WTC11 (cell line): ENCODE results near the gene CLPX. TPM values are rescaled to one million over a fixed set of nuclear protein-coding genes. Genes with fewer than 3 reads are reported as not detected.

Experiments used
- ATAC-seq: fragments of 200-7000 bp; cut with Tn5 transposase; 2 replicates; pipeline ENCODE4 v1.10.0; 2021; ENCODE audit warnings: mild to moderate bottlenecking, moderate library complexity
- CTCF ChIA-PET: fragments of 300-600 bp; sonication (Branson Sonifier 250); formaldehyde crosslinking; loops from one replicate; lab custom pipeline; 2021; ENCODE audit warnings: antibody characterized with exemption; lab: Charles Lee
- POLR2A ChIA-PET: fragments of 350-600 bp; sonication (Branson Sonifier 250); formaldehyde crosslinking; loops from one replicate; lab custom pipeline; 2021; ENCODE audit warnings: antibody characterized with exemption; lab: Charles Lee
- DNase-seq: peaks from one replicate; pipeline ENCODE4 v3.0.0; 2021; ENCODE audit warnings: low spot score
- H3K27ac Mint-ChIP-seq: 2 replicates; pipeline ENCODE4 v1.8.0; 2021; ENCODE audit warnings: mixed read lengths
- H3K27me3 Mint-ChIP-seq: 2 replicates; pipeline ENCODE4 v1.8.0; 2021; ENCODE audit warnings: low read depth, mild to moderate bottlenecking, moderate library complexity, mixed read lengths
- H3K36me3 Mint-ChIP-seq: 2 replicates; pipeline ENCODE4 v1.8.0; 2021; ENCODE audit warnings: mixed read lengths
- H3K4me1 Mint-ChIP-seq: 2 replicates; pipeline ENCODE4 v1.8.0; 2022; ENCODE audit warnings: mixed read lengths
- H3K4me3 Mint-ChIP-seq: 2 replicates; pipeline ENCODE4 v1.8.0; 2021; ENCODE audit warnings: mild to moderate bottlenecking, moderate library complexity, mixed read lengths
- H3K9me3 Mint-ChIP-seq: 2 replicates; pipeline ENCODE4 v1.8.0; 2021; ENCODE audit warnings: mixed read lengths
- AR ChIP-seq: fragments of 250-450 bp; sonication (Bioruptor Pico); IDR thresholded peaks from 2 replicates; pipeline ENCODE4 v1.9.0; 2021; ENCODE audit warnings: mild to moderate bottlenecking
- ARID4B ChIP-seq: sonication (generic); formaldehyde crosslinking; IDR thresholded peaks from 2 replicates; pipeline ENCODE4 v1.8.0; 2023; ENCODE audit warnings: missing genetic modification reagents, mild to moderate bottlenecking, borderline replicate concordance
- ATF2 ChIP-seq: sonication (generic); formaldehyde crosslinking; IDR thresholded peaks from 2 replicates; pipeline ENCODE4 v1.8.1; 2022; ENCODE audit warnings: low read depth, missing genetic modification reagents, borderline replicate concordance
- EMX1 ChIP-seq: fragments of 250-450 bp; sonication (Bioruptor Pico); IDR thresholded peaks from 2 replicates; pipeline ENCODE4 v1.8.0; 2021; ENCODE audit warnings: mild to moderate bottlenecking
- ERG ChIP-seq: fragments of 250-450 bp; sonication (Bioruptor Pico); IDR thresholded peaks from 2 replicates; pipeline ENCODE4 v1.8.0; 2021; ENCODE audit warnings: mild to moderate bottlenecking
- ETV6 ChIP-seq: sonication (generic); formaldehyde crosslinking; IDR thresholded peaks from 2 replicates; pipeline ENCODE4 v1.8.1; 2022; ENCODE audit warnings: mild to moderate bottlenecking, missing genetic modification reagents
- FOXK1 ChIP-seq: sonication (generic); formaldehyde crosslinking; IDR thresholded peaks from 2 replicates; pipeline ENCODE4 v1.8.0; 2022; ENCODE audit warnings: mild to moderate bottlenecking, moderate library complexity, missing genetic modification reagents
- GTF2I ChIP-seq: fragments of 250-450 bp; sonication (Bioruptor Pico); conservative IDR thresholded peaks from 2 replicates; pipeline ENCODE4 v1.4.0; 2021; ENCODE audit warnings: mild to moderate bottlenecking
- JAZF1 ChIP-seq: fragments of 250-450 bp; sonication (Bioruptor Pico); IDR thresholded peaks from 2 replicates; pipeline ENCODE4 v1.9.0; 2021; ENCODE audit warnings: moderate library complexity, mild to moderate bottlenecking, inconsistent platforms
- JUN ChIP-seq: sonication (generic); formaldehyde crosslinking; IDR thresholded peaks from 2 replicates; pipeline ENCODE4 v1.8.0; 2023; ENCODE audit warnings: mild to moderate bottlenecking, missing genetic modification reagents
- MAX ChIP-seq: sonication (generic); formaldehyde crosslinking; IDR thresholded peaks from 2 replicates; pipeline ENCODE4 v1.8.0; 2022; ENCODE audit warnings: mild to moderate bottlenecking, missing genetic modification reagents
- MLX ChIP-seq: sonication (generic); formaldehyde crosslinking; IDR thresholded peaks from 2 replicates; pipeline ENCODE4 v1.8.1; 2023; ENCODE audit warnings: mild to moderate bottlenecking, missing genetic modification reagents, moderate library complexity
- MYBL2 ChIP-seq: sonication (generic); formaldehyde crosslinking; IDR thresholded peaks from 2 replicates; pipeline ENCODE4 v1.8.1; 2023; ENCODE audit warnings: mild to moderate bottlenecking, moderate library complexity, missing genetic modification reagents
- PRRX2 ChIP-seq: fragments of 250-450 bp; sonication (Bioruptor Pico); IDR thresholded peaks from 2 replicates; pipeline ENCODE4 v1.8.0; 2021; ENCODE audit warnings: mild to moderate bottlenecking
- RELA ChIP-seq: sonication (generic); formaldehyde crosslinking; IDR thresholded peaks from 2 replicates; pipeline ENCODE4 v1.8.1; 2022; ENCODE audit warnings: missing genetic modification reagents, mild to moderate bottlenecking, borderline replicate concordance
- SP1 ChIP-seq: sonication (generic); formaldehyde crosslinking; conservative IDR thresholded peaks from 2 replicates; pipeline ENCODE4 v1.8.1; 2022; ENCODE audit warnings: missing genetic modification reagents
- ZNF138 ChIP-seq: sonication (generic); formaldehyde crosslinking; conservative IDR thresholded peaks from 2 replicates; pipeline ENCODE4 v1.8.1; 2022; ENCODE audit warnings: mild to moderate bottlenecking, moderate library complexity, missing genetic modification reagents
- ZNF512 ChIP-seq: sonication (generic); formaldehyde crosslinking; IDR thresholded peaks from 2 replicates; pipeline ENCODE4 v1.8.1; 2022; ENCODE audit warnings: missing genetic modification reagents, borderline replicate concordance
- ZSCAN18 ChIP-seq: fragments of 250-450 bp; sonication (Bioruptor Pico); IDR thresholded peaks from 2 replicates; pipeline ENCODE4 v2.1.2; 2022; ENCODE audit warnings: mild to moderate bottlenecking, moderate library complexity
- total RNA-seq: library from RNA; stranded (reverse); gene quantifications from 3 replicates; pipeline ENCODE4 v1.2.3, GENCODE V29; 2021

Gene CLPX
- total RNA-seq, 1 experiment from 2014 or later: 68.7 TPM

GRCh38 chr15:65204931-65205660, 20.0 kb upstream of the CLPX start:
- no peak overlapping the region for H3K4me3 Mint-ChIP-seq
- ATAC-seq: no peak
- H3K36me3 Mint-ChIP-seq: no peaks in the 10 kb centered on the region
- no peak overlapping the region for H3K27ac Mint-ChIP-seq
- CTCF ChIA-PET: interaction anchor here (0.6 kb wide), 1 partner anchor 1042 kb away, joined by 3 read pairs; the partner anchor contains the start of gene PPIB
- no peaks in the 10 kb centered on the region for H3K9me3 Mint-ChIP-seq
- TF ChIP-seq ZSCAN18 (CRISPR knock-in tag) (no peak), FOXK1 (CRISPR knock-in tag) (no peak), ETV6 (CRISPR knock-in tag) (no peak), SP1 (CRISPR knock-in tag) (no peak), ZNF138 (CRISPR knock-in tag) (no peak), ZNF512 (no peak), RELA (no peak), MLX (CRISPR knock-in tag) (no peak), ARID4B (CRISPR knock-in tag) (no peak), JUN (CRISPR knock-in tag) (no peak), PRRX2 (CRISPR knock-in tag) (no peak), JAZF1 (CRISPR knock-in tag) (no peak), GTF2I (CRISPR knock-in tag) (no peak), ATF2 (no peak), ERG (CRISPR knock-in tag) (no peak), MAX (CRISPR knock-in tag) (no peak), AR (no peak), MYBL2 (CRISPR knock-in tag) (no peak), EMX1 (CRISPR knock-in tag) (no peak)
- TF ChIP-seq, all 79 proteins: peak for 0
- POLR2A ChIA-PET: no interaction called here
- no peaks in the 10 kb centered on the region for H3K4me1 Mint-ChIP-seq
- no peak for DNase-seq
- H3K27me3 Mint-ChIP-seq: no peaks in the 10 kb centered on the region
